Mesenchymal stem cell (in vitro differentiated cells and primary cell): Measurements from ENCODE around the gene PLCB2.

Source experiments
- DNase-seq: peaks from one replicate; pipeline ENCODE4 v3.0.0-alpha.2; 2013
- H2AFZ ChIP-seq: one replicate; pipeline ENCODE4 v1.6.1; 2013; ENCODE audit warnings: low read depth, mild to moderate bottlenecking, control low read depth, inconsistent platforms, low read length, moderate library complexity
- H2AK5ac ChIP-seq: 2 replicates; pipeline ENCODE4 v1.6.1; 2013; ENCODE audit warnings: low read length, moderate library complexity, mild to moderate bottlenecking, inconsistent platforms; ENCODE audit not compliant: severe bottlenecking
- H2BK120ac ChIP-seq: one replicate; pipeline ENCODE4 v1.6.1; 2013; ENCODE audit warnings: low read depth, mild to moderate bottlenecking, inconsistent platforms, low read length, moderate library complexity
- H2BK12ac ChIP-seq, 2 experiments: one replicate each; pipeline ENCODE4 v1.6.1; 2013; ENCODE audit warnings: inconsistent platforms in 2 of 2, low read length in 2 of 2, mild to moderate bottlenecking in 2 of 2, moderate library complexity in 2 of 2, control low read depth in 1 of 2
- H2BK15ac ChIP-seq: one replicate; pipeline ENCODE4 v1.6.1; 2013; ENCODE audit warnings: mild to moderate bottlenecking, low read depth, inconsistent platforms; ENCODE audit not compliant: poor library complexity, severe bottlenecking
- H2BK5ac ChIP-seq: 2 replicates; pipeline ENCODE4 v1.6.1; 2013; ENCODE audit warnings: low read depth, mild to moderate bottlenecking, low read length, control low read depth, inconsistent platforms; ENCODE audit not compliant: poor library complexity, severe bottlenecking
- H3K14ac ChIP-seq, 2 experiments: one replicate each; pipeline ENCODE4 v1.6.1; 2013; ENCODE audit warnings: inconsistent platforms in 2 of 2, low read length in 2 of 2, control low read depth in 1 of 2, mild to moderate bottlenecking in 1 of 2, moderate library complexity in 1 of 2
- H3K18ac ChIP-seq, 2 experiments: one replicate each; pipeline ENCODE4 v1.6.1; 2013; ENCODE audit warnings: inconsistent platforms in 2 of 2, low read length in 2 of 2, control low read depth in 1 of 2, low read depth in 1 of 2, mild to moderate bottlenecking in 1 of 2
- H3K23ac ChIP-seq, 2 experiments: one replicate each; pipeline ENCODE4 v1.6.1; 2013; ENCODE audit warnings: inconsistent platforms in 2 of 2, low read length in 2 of 2, mild to moderate bottlenecking in 2 of 2, moderate library complexity in 2 of 2, control low read depth in 1 of 2
- H3K27ac ChIP-seq: 2 replicates; pipeline ENCODE4 v1.5.1; 2013; ENCODE audit warnings: mild to moderate bottlenecking, moderate library complexity, low read length, control low read depth, inconsistent platforms; ENCODE audit not compliant: poor library complexity, severe bottlenecking
- H3K27me3 ChIP-seq, 2 experiments: 2 replicates each; pipeline versions ENCODE4 v1.6.1 to v1.7.0; 2013; ENCODE audit warnings: low read length in 2 of 2, mild to moderate bottlenecking in 2 of 2, moderate library complexity in 2 of 2, control low read depth in 1 of 2, inconsistent platforms in 1 of 2; ENCODE audit not compliant: control insufficient read depth in 1 of 2, insufficient read depth in 1 of 2
- H3K36me3 ChIP-seq, 2 experiments: 2 replicates each; pipeline versions ENCODE4 v1.6.1 to v1.7.0; 2013; ENCODE audit warnings: low read length in 2 of 2, control low read depth in 1 of 2, inconsistent platforms in 1 of 2, low read depth in 1 of 2, mild to moderate bottlenecking in 1 of 2; ENCODE audit not compliant: insufficient read depth in 2 of 2, control insufficient read depth in 1 of 2
- H3K4ac ChIP-seq, 2 experiments: one replicate each; pipeline ENCODE4 v1.6.1; 2013; ENCODE audit warnings: inconsistent platforms in 2 of 2, low read length in 2 of 2, mild to moderate bottlenecking in 2 of 2, moderate library complexity in 2 of 2, control low read depth in 1 of 2, low read depth in 1 of 2
- H3K4me1 ChIP-seq: 2 replicates; pipeline ENCODE4 v1.6.1; 2013; ENCODE audit warnings: low read depth, low read length, control low read depth; ENCODE audit not compliant: control insufficient read depth, insufficient read depth
- H3K4me2 ChIP-seq: 2 replicates; pipeline ENCODE4 v1.6.1; 2013; ENCODE audit warnings: low read length, mild to moderate bottlenecking, inconsistent platforms; ENCODE audit not compliant: poor library complexity, severe bottlenecking
- H3K4me3 ChIP-seq, 2 experiments: 2 replicates each; pipeline versions ENCODE4 v1.5.1 to v1.7.0; 2013; ENCODE audit warnings: low read length in 2 of 2, mild to moderate bottlenecking in 2 of 2, control low read depth in 1 of 2, low read depth in 1 of 2; ENCODE audit not compliant: insufficient read depth in 1 of 2
- H3K79me1 ChIP-seq: replicated peaks from 2 replicates; pipeline ENCODE4 v1.6.1; 2013; ENCODE audit warnings: mild to moderate bottlenecking, control low read depth, low read length, inconsistent platforms; ENCODE audit not compliant: poor library complexity, severe bottlenecking
- H3K9ac ChIP-seq: 2 replicates; pipeline ENCODE4 v1.7.0; 2013; ENCODE audit warnings: mild to moderate bottlenecking, low read length, moderate library complexity
- H3K9me3 ChIP-seq: 2 replicates; pipeline ENCODE4 v1.7.0; 2013; ENCODE audit warnings: mild to moderate bottlenecking, low read length; ENCODE audit not compliant: control insufficient read depth
- H4K8ac ChIP-seq: one replicate; pipeline ENCODE4 v1.6.1; 2013; ENCODE audit warnings: inconsistent platforms, mild to moderate bottlenecking, low read length, moderate library complexity
- H4K91ac ChIP-seq: one replicate; pipeline ENCODE4 v1.6.1; 2013; ENCODE audit warnings: mild to moderate bottlenecking, low read length, inconsistent platforms
- WGBS: methylation state at CpG from one replicate; pipeline ENCODE4 v1.1.7; 2013; ENCODE audit warnings: mixed read lengths; 5-methylcytosine and 5-hydroxymethylcytosine counted together

Gene PLCB2

GRCh38 chr15:40306908-40307307 lies 827 bp downstream of the PLCB2 start:
- H2AK5ac ChIP-seq = no peak overlapping the region
- 52% methylated on average over 3 of the region's 7 CpGs for WGBS

GRCh38 chr15:40306371-40306770 lies 1.4 kb downstream of the PLCB2 start:
- H4K8ac ChIP-seq = peak overlapping the region; percentile 45
- DNase-seq = no peak
- no peak overlapping the region for H2BK120ac ChIP-seq
- H3K4me1 ChIP-seq = peaks cover 18% of the 10 kb centered on the region
- no peak overlapping the region for H3K4me2 ChIP-seq
- H2AFZ ChIP-seq = no peak overlapping the region
- no peak overlapping the region for H2BK15ac ChIP-seq
- H3K9ac ChIP-seq = no peak overlapping the region
- H3K36me3 ChIP-seq = no peaks in the 10 kb centered on the region
- peak overlapping the region; percentile 79 for H4K91ac ChIP-seq
- no peaks in the 10 kb centered on the region for H3K79me1 ChIP-seq
- H3K4ac ChIP-seq = no peak overlapping the region
- no peak overlapping the region for H3K18ac ChIP-seq
- peak overlapping the region; percentile 14 to 24 for H2BK12ac ChIP-seq
- peaks cover 42 to 90% of the 10 kb centered on the region in 2 experiments for H3K27me3 ChIP-seq
- no peak overlapping the region for H2AK5ac ChIP-seq
- H2BK5ac ChIP-seq = no peak overlapping the region
- no peak overlapping the region for H3K23ac ChIP-seq
- H3K4me3 ChIP-seq = no peak overlapping the region
- no peaks in the 10 kb centered on the region for H3K9me3 ChIP-seq
- no peak overlapping the region for H3K27ac ChIP-seq
- no peak overlapping the region for H3K14ac ChIP-seq
- 90% methylated on average over 5 of the region's 5 CpGs for WGBS

More at GRCh38 chr15:40306908-40307307, 827 bp downstream of the PLCB2 start:
- Histone ChIP-seq H2BK12ac (peak overlapping the region; percentile 14 to 67), H3K4ac (no peak overlapping the region), H3K4me3 (no peak overlapping the region), H3K27me3 (peaks cover 42 to 90% of the 10 kb centered on the region in 2 experiments), H2AFZ (peak overlapping the region; percentile 43), H2BK120ac (no peak overlapping the region), H3K36me3 (no peaks in the 10 kb centered on the region), H2BK15ac (peak overlapping the region; percentile 83), H3K9me3 (no peaks in the 10 kb centered on the region), H3K18ac (peak overlapping the region in 1 of 2 experiments; percentile 49), H3K9ac (no peak overlapping the region), H2BK5ac (no peak overlapping the region), H4K8ac (peak overlapping the region; percentile 89), H3K4me2 (no peak overlapping the region), H4K91ac (peak overlapping the region; percentile 52), H3K4me1 (peaks cover 18% of the 10 kb centered on the region), H3K79me1 (no peaks in the 10 kb centered on the region), H3K27ac (no peak overlapping the region), H3K14ac (peak overlapping the region in 1 of 2 experiments; percentile 42), H3K23ac (peak overlapping the region in 1 of 2 experiments; percentile 10)
- no peak for DNase-seq

DNA sequence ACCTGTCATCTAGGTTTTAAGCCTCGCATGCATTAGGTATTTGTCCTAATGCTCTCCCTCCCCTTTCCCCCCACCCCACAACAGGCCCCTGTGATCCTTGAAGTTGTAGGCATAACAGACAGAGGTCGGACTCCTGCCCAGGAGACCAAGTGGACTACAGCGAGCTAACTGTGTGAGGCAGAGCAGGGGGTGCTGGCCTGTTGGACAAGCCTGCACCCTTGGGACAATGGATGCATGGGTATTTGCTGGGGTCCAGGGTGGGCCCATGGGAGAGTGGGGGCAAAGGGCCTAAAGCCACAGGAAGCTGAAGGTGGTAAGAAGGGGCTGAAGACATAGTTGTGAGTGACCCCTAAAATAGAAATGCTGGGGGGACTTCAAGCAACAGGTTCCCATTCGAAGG lies 2.5 kb downstream of the PLCB2 start:
- DNase-seq = no peak
- no peak overlapping the region for H2BK5ac ChIP-seq
- peaks cover 33 to 90% of the 10 kb centered on the region in 2 experiments for H3K27me3 ChIP-seq
- H3K27ac ChIP-seq = no peak overlapping the region
- H3K4me3 ChIP-seq = no peak overlapping the region
- no peak overlapping the region for H4K91ac ChIP-seq
- no peak overlapping the region for H2BK120ac ChIP-seq
- no peak overlapping the region for H3K14ac ChIP-seq
- no peak overlapping the region for H3K9ac ChIP-seq
- no peak overlapping the region for H2AK5ac ChIP-seq
- H3K9me3 ChIP-seq = peaks cover 5% of the 10 kb centered on the region
- H3K4me1 ChIP-seq = peaks cover 16% of the 10 kb centered on the region
- H3K23ac ChIP-seq = no peak overlapping the region
- no peak overlapping the region for H3K18ac ChIP-seq
- no peak overlapping the region for H3K4me2 ChIP-seq
- no peak overlapping the region for H2AFZ ChIP-seq
- no peak overlapping the region for H2BK15ac ChIP-seq
- H4K8ac ChIP-seq = no peak overlapping the region
- H3K4ac ChIP-seq = no peak overlapping the region
- no peaks in the 10 kb centered on the region for H3K79me1 ChIP-seq
- no peaks in the 10 kb centered on the region for H3K36me3 ChIP-seq
- no peak overlapping the region for H2BK12ac ChIP-seq
- 93% methylated on average over 4 of the region's 4 CpGs for WGBS

DNA sequence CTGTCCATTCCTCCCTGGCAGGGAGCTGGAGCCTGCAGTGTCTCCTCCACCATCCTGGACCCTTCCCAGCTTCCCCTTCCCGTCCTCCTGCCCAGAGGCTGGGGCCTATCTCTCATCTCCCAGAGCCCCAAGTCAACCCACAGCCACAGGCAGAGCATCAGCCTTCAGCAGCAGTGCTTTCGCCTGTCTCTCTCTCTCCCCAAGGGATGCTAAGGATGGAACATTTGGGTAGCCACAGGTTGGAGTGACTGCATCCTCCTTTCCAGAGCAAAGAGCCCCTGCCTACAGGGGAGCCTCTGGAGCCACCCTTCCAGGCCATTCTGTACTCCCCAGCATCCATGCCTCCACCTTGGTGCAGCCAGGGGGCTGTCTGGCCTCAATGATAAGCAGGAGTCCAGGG lies 4.2 kb downstream of the PLCB2 start:
- H3K9ac ChIP-seq = no peak overlapping the region
- no peaks in the 10 kb centered on the region for H3K36me3 ChIP-seq
- no peak overlapping the region for H3K4ac ChIP-seq
- no peak overlapping the region for H2BK120ac ChIP-seq
- no peak overlapping the region for H2AK5ac ChIP-seq
- 89% methylated on average over 2 of the region's 2 CpGs for WGBS
- no peak overlapping the region for H4K91ac ChIP-seq
- no peaks in the 10 kb centered on the region for H3K79me1 ChIP-seq
- peaks cover 9% of the 10 kb centered on the region for H3K4me1 ChIP-seq
- no peak overlapping the region for H3K27ac ChIP-seq
- no peak overlapping the region for H3K4me2 ChIP-seq
- H3K4me3 ChIP-seq = no peak overlapping the region
- H4K8ac ChIP-seq = no peak overlapping the region
- peaks cover 11% of the 10 kb centered on the region for H3K9me3 ChIP-seq
- H3K14ac ChIP-seq = no peak overlapping the region
- no peak overlapping the region for H2BK5ac ChIP-seq
- H2AFZ ChIP-seq = no peak overlapping the region
- H3K23ac ChIP-seq = no peak overlapping the region
- no peak for DNase-seq
- H3K27me3 ChIP-seq = peaks cover 30 to 79% of the 10 kb centered on the region in 2 experiments
- H2BK12ac ChIP-seq = no peak overlapping the region
- no peak overlapping the region for H3K18ac ChIP-seq
- no peak overlapping the region for H2BK15ac ChIP-seq
